Body of pancreas (tissue), 4 donors: ENCODE data around the gene RHOBTB1.

Experiments used
- CTCF ChIP-seq, 7 experiments: fragments of 450-650 bp in 4 of 7; fragments of 200-600 bp in 3 of 7; sonication (generic) in 3 of 7; IDR thresholded peaks; one replicate each; pipeline ENCODE4 v1.5.1; 2016 to 2019; ENCODE audit warnings: antibody characterized with exemption in 7 of 7
- POLR2A ChIP-seq, 3 donors: fragments of 450-650 bp; IDR thresholded peaks; one replicate each; pipeline ENCODE4 v1.6.1; 2016; ENCODE audit warnings: antibody characterized with exemption in 3 of 3, mild to moderate bottlenecking in 2 of 3

- TF ChIP-seq CTCF (IDR thresholded peaks at IDR 0.05) (no peak), POLR2A (IDR thresholded peaks at IDR 0.05) (no peak)
Observed at GRCh38 chr10:60967260-60967659, 23.3 kb upstream of the RHOBTB1 start.
